K562 (cell line): ENCODE measurements around the gene TNIP1. TPM values are rescaled to one million over a fixed set of nuclear protein-coding genes. Genes with fewer than 3 reads are reported as not detected.
A peak's percentile ranks its signal among the peaks of the same experiment; 100 is the strongest.

Experiments
- ATAC-seq: fragments of 200-7000 bp; cut with Tn5 transposase; 3 replicates; pipeline ENCODE4 v1.9.1; 2020; ENCODE audit warnings: moderate library complexity
- BruUV-seq: library from RNA; stranded (reverse); fragments of 400-500 nt; replicated peaks from 2 replicates; lab custom pipeline; 2021; lab: Mats Ljungman, UMichigan
- CTCF ChIA-PET: fragments of 300-600 bp; formaldehyde crosslinking; extraction: SDS; loops from one replicate; lab custom pipeline; 2021; ENCODE audit warnings: low intra/inter-chr PET ratio; lab: Yijun Ruan, JAX
- POLR2A ChIA-PET: fragments of 300-600, 350-650 bp; sonication (Branson Sonifier 250); formaldehyde crosslinking; extraction: SDS; loops from one replicate; lab custom pipeline; 2021; ENCODE audit warnings: antibody characterized with exemption, inconsistent platforms; lab: Yijun Ruan, JAX
- DNase-seq, 4 experiments: peaks; one replicate each; pipeline versions ENCODE4 v3.0.0 to v3.0.0-alpha.2; 2011 to 2018; ENCODE audit warnings: low spot score in 3 of 4, mixed read lengths in 3 of 4; ENCODE audit errors: extremely low read depth in 1 of 4
- FAIRE-seq: peaks from 2 replicates; lab custom pipeline; 2011; peaks lifted over from hg19 to GRCh38; lab: Jason Lieb, UNC
- H2AFZ ChIP-seq: 2 replicates; pipeline ENCODE4 v1.6.0; 2011; ENCODE audit warnings: low read depth, low read length, control low read depth, inconsistent platforms
- H3K27ac ChIP-seq: fragments of 200-600 bp; 3 replicates; pipeline ENCODE4 v1.8.0; 2011; ENCODE audit warnings: low read depth, mild to moderate bottlenecking, control low read depth, inconsistent platforms, low read length, moderate library complexity, mixed read lengths; ENCODE audit errors: extremely low read depth
- H3K27me3 ChIP-seq, 2 experiments: fragments of 300-600 bp in 1 of 2; 2 replicates in 1 of 2; 3 replicates in 1 of 2; pipeline versions ENCODE4 v1.6.0 to v1.8.0; 2011; ENCODE audit warnings: inconsistent platforms in 2 of 2, low read length in 2 of 2, mild to moderate bottlenecking in 1 of 2, mixed read lengths in 1 of 2, moderate library complexity in 1 of 2; ENCODE audit not compliant: control insufficient read depth in 2 of 2, insufficient read depth in 2 of 2
- H3K36me3 ChIP-seq: fragments of 300-600 bp; 3 replicates; pipeline ENCODE4 v1.8.0; 2011; ENCODE audit warnings: mild to moderate bottlenecking, low read length, inconsistent platforms; ENCODE audit not compliant: control insufficient read depth, insufficient read depth
- H3K4me1 ChIP-seq, 2 experiments: fragments of 200-600 bp in 1 of 2; replicated peaks in 1 of 2; 2 replicates in 1 of 2; 3 replicates in 1 of 2; pipeline versions ENCODE4 v1.5.1 to v1.8.0; 2011; ENCODE audit warnings: inconsistent platforms in 2 of 2, low read length in 2 of 2, mild to moderate bottlenecking in 1 of 2, mixed read lengths in 1 of 2, moderate library complexity in 1 of 2; ENCODE audit not compliant: control insufficient read depth in 2 of 2, insufficient read depth in 2 of 2
- H3K4me2 ChIP-seq: 2 replicates; pipeline ENCODE4 v1.6.1; 2011; ENCODE audit warnings: low read length, control low read depth, inconsistent platforms, mixed read lengths; ENCODE audit not compliant: insufficient read depth
- H3K4me3 ChIP-seq: fragments of 200-600 bp; sonication (generic), shearing (Covaris generic); 2 replicates; pipeline ENCODE4 v1.5.1; 2016; ENCODE audit warnings: control low read depth, inconsistent platforms
- H3K79me2 ChIP-seq: fragments of 200-600 bp; 3 replicates; pipeline ENCODE4 v1.8.0; 2011; ENCODE audit warnings: low read length, inconsistent platforms; ENCODE audit not compliant: control insufficient read depth, insufficient read depth
- H3K9ac ChIP-seq, 2 experiments: 2 replicates each; pipeline versions ENCODE4 v1.6.0 to v1.6.1; 2011; ENCODE audit warnings: low read depth in 2 of 2, low read length in 2 of 2, control low read depth in 1 of 2, inconsistent platforms in 1 of 2, mild to moderate bottlenecking in 1 of 2, mixed read lengths in 1 of 2; ENCODE audit not compliant: insufficient read depth in 1 of 2
- H3K9me1 ChIP-seq: one replicate; pipeline ENCODE4 v1.6.0; 2011; ENCODE audit warnings: inconsistent platforms, mild to moderate bottlenecking, low read length, moderate library complexity; ENCODE audit not compliant: control insufficient read depth, insufficient read depth
- H3K9me3 ChIP-seq: replicated peaks from 2 replicates; pipeline ENCODE4 v1.5.1; 2011; ENCODE audit warnings: low read depth, low read length, inconsistent platforms; ENCODE audit not compliant: control insufficient read depth, insufficient read depth
- H4K20me1 ChIP-seq: replicated peaks from 2 replicates; pipeline ENCODE4 v1.6.1; 2011; ENCODE audit warnings: low read length, inconsistent platforms, mixed read lengths; ENCODE audit not compliant: control insufficient read depth, insufficient read depth
- whole genome bisulfite sequencing: fragments of 100-300 bp; shearing (Covaris generic); methylation state at CpG from one replicate; pipeline ENCODE4 v1.1.6; 2016; ENCODE audit warnings: low coverage, mixed read lengths; ENCODE audit not compliant: insufficient coverage; ENCODE audit errors: missing lambda C conversion rate; 5-methylcytosine and 5-hydroxymethylcytosine counted together
- in situ Hi-C: fragments of 300-500 bp; cut with MboI; formaldehyde crosslinking; loops from 4 replicates; pipeline ENCODE4 v1.15.0; 2018; ENCODE audit warnings: inconsistent platforms, mixed read lengths
- intact Hi-C: fragments of 100-400 bp; cut with micrococcal nuclease; formaldehyde crosslinking; loops from 2 replicates; pipeline ENCODE4 v1.14.2; 2022
- polyA plus RNA-seq, 8 experiments: library from polyadenylated mRNA; depleted of rRNA in 4 of 8; stranded (reverse) in 5 of 8; unstranded in 3 of 8; fragments of >200 nt; fragmentation: Nextera tagmentation in 2 of 8; fragmentation: Illumina TruSeq in 1 of 8; extraction: Ambion mirVana in 2 of 8; extraction: Trizol in 1 of 8; gene quantifications; 2 replicates each; pipeline versions ENCODE4 v1.2.1 to v1.2.3, GENCODE V29; 2011 to 2014; ENCODE audit warnings: inconsistent platforms in 1 of 8, missing spikeins in 1 of 8
- total RNA-seq, 7 experiments: library from RNA; depleted of rRNA in 6 of 7; stranded (reverse); fragments of >200 nt in 6 of 7; fragmentation: Illumina TruSeq in 2 of 7; extraction: Trizol in 2 of 7; gene quantifications; 2 replicates each; pipeline versions ENCODE4 v1.2.1 to v1.2.3, GENCODE V29; 2011 to 2021; ENCODE audit warnings: low replicate concordance in 1 of 7
- TF ChIP-seq, protein P1 (sequence below), 2 experiments: fragments of 450-650 bp in 1 of 2; sonication (generic) in 1 of 2; formaldehyde crosslinking in 1 of 2; IDR thresholded peaks; 2 replicates each; pipeline versions ENCODE4 v1.7.1 to v1.9.0; 2016 to 2022; ENCODE audit warnings: inconsistent platforms in 1 of 2, mild to moderate bottlenecking in 1 of 2, missing genetic modification reagents in 1 of 2
- TF ChIP-seq, protein P2 (sequence below): fragments of 450-650 bp; IDR thresholded peaks from 2 replicates; pipeline ENCODE4 v1.6.1; 2017; ENCODE audit warnings: antibody characterized with exemption
- TF ChIP-seq, protein P3 (sequence below): fragments of 450-650 bp; conservative IDR thresholded peaks from 2 replicates; pipeline ENCODE4 v1.6.1; 2016; ENCODE audit warnings: missing genetic modification characterization, low read depth, mild to moderate bottlenecking, control low read depth, missing compliant biosample characterization

TNIP1 gene
- total and polyA plus RNA-seq, 9 of the 15 experiments (the other 6 are each of a cell fraction or from before 2014, with no cell fraction given): 0.46 to 41.0 (median 24.6) TPM

DNA sequence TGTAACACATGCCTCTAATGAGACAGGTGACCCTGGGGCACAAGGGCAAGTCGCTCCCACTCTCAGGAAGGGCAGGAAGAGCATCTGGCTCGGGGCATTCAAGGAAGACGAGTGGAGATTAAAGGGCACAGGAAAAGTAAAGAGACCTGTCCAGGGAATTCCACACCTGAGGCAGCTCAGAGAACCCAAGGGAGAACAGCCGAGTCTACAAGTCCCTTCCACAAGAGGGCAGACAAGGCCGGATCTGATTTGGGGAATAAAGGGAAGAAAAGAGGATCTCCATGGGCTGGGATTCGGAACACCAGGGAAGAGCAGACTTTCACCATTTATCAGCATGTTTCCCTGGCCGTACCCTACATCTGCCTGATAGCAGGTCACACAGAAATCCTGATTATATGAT, 32.3 kb downstream of the TNIP1 start:
- Histone ChIP-seq H3K9ac (no peak overlapping the region), H3K4me1 (no peaks in the 10 kb centered on the region), H3K36me3 (peaks cover 64% of the 10 kb centered on the region), H3K27ac (no peak overlapping the region), H3K79me2 (no peaks in the 10 kb centered on the region), H3K27me3 (no peaks in the 10 kb centered on the region), H3K4me2 (no peak overlapping the region), H2AFZ (no peak overlapping the region), H3K9me1 (peaks cover 8% of the 10 kb centered on the region), H3K4me3 (no peak overlapping the region), H3K9me3 (no peaks in the 10 kb centered on the region), H4K20me1 (0 out of 2 replicates have a peak, but pooled peaks cover 4% of the 10 kb centered on the region)
- no peak for ATAC-seq
- ChIA-PET POLR2A (interaction anchor here (0.7 to 1.8 kb wide), 4 partner anchors 10 to 1288 kb away, joined by 3 read pairs; no protein-coding TSS in a partner anchor), CTCF (interaction anchor here (1.2 to 6.0 kb wide), 3 partner anchors 10 to 117 kb away, joined by 3 to 68 read pairs (median 4); no protein-coding TSS in a partner anchor)
- in situ Hi-C loops: no loop called here
- WGBS: 78% methylated on average over 7 of the region's 7 CpGs
- intact Hi-C loops: loop anchor here (1.0 kb wide), 1 partner anchor 46 kb away; no protein-coding TSS in a partner anchor
- no TSS peak for BruUV-seq
- DNase-seq: no peak
- FAIRE-seq: no peak
- TF ChIP-seq, protein P1, sequence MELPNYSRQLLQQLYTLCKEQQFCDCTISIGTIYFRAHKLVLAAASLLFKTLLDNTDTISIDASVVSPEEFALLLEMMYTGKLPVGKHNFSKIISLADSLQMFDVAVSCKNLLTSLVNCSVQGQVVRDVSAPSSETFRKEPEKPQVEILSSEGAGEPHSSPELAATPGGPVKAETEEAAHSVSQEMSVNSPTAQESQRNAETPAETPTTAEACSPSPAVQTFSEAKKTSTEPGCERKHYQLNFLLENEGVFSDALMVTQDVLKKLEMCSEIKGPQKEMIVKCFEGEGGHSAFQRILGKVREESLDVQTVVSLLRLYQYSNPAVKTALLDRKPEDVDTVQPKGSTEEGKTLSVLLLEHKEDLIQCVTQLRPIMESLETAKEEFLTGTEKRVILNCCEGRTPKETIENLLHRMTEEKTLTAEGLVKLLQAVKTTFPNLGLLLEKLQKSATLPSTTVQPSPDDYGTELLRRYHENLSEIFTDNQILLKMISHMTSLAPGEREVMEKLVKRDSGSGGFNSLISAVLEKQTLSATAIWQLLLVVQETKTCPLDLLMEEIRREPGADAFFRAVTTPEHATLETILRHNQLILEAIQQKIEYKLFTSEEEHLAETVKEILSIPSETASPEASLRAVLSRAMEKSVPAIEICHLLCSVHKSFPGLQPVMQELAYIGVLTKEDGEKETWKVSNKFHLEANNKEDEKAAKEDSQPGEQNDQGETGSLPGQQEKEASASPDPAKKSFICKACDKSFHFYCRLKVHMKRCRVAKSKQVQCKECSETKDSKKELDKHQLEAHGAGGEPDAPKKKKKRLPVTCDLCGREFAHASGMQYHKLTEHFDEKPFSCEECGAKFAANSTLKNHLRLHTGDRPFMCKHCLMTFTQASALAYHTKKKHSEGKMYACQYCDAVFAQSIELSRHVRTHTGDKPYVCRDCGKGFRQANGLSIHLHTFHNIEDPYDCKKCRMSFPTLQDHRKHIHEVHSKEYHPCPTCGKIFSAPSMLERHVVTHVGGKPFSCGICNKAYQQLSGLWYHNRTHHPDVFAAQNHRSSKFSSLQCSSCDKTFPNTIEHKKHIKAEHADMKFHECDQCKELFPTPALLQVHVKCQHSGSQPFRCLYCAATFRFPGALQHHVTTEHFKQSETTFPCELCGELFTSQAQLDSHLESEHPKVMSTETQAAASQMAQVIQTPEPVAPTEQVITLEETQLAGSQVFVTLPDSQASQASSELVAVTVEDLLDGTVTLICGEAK (IDR thresholded peaks at IDR 0.05): no peak
- TF ChIP-seq, protein P1 (CRISPR knock-in tag; IDR thresholded peaks at IDR 0.05): no peak
- TF ChIP-seq, protein P2, sequence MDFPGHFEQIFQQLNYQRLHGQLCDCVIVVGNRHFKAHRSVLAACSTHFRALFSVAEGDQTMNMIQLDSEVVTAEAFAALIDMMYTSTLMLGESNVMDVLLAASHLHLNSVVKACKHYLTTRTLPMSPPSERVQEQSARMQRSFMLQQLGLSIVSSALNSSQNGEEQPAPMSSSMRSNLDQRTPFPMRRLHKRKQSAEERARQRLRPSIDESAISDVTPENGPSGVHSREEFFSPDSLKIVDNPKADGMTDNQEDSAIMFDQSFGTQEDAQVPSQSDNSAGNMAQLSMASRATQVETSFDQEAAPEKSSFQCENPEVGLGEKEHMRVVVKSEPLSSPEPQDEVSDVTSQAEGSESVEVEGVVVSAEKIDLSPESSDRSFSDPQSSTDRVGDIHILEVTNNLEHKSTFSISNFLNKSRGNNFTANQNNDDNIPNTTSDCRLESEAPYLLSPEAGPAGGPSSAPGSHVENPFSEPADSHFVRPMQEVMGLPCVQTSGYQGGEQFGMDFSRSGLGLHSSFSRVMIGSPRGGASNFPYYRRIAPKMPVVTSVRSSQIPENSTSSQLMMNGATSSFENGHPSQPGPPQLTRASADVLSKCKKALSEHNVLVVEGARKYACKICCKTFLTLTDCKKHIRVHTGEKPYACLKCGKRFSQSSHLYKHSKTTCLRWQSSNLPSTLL: peak; percentile 92
- TF ChIP-seq, protein P3, sequence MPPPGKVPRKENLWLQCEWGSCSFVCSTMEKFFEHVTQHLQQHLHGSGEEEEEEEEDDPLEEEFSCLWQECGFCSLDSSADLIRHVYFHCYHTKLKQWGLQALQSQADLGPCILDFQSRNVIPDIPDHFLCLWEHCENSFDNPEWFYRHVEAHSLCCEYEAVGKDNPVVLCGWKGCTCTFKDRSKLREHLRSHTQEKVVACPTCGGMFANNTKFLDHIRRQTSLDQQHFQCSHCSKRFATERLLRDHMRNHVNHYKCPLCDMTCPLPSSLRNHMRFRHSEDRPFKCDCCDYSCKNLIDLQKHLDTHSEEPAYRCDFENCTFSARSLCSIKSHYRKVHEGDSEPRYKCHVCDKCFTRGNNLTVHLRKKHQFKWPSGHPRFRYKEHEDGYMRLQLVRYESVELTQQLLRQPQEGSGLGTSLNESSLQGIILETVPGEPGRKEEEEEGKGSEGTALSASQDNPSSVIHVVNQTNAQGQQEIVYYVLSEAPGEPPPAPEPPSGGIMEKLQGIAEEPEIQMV: peak; percentile 94
